Measurements from ENCODE around the gene KIF21B.

GRCh38 chr1:200981278-200981677, 42.2 kb downstream of the KIF21B start:
- TF ChIP-seq CTCF (IDR thresholded peaks at IDR 0.05): no peak
- TF ChIP-seq POLR2A (IDR thresholded peaks at IDR 0.05): no peak

Measured in uterus (tissue), 2 donors.